H9 (cell line): ENCODE results near the gene GATA6. TPM values are rescaled to one million over a fixed set of nuclear protein-coding genes. Genes with fewer than 3 reads are reported as not detected.

ENCODE experiments used
- DNase-seq: peaks from one replicate; pipeline ENCODE4 v3.0.0-alpha.2; 2017
- H2AFZ ChIP-seq: one replicate; pipeline ENCODE4 v1.6.1; 2013; ENCODE audit warnings: mild to moderate bottlenecking, low read length, control low read depth, moderate library complexity
- H2AK5ac ChIP-seq: 2 replicates; pipeline ENCODE4 v1.6.1; 2013; ENCODE audit warnings: low read length, control low read depth, mixed read lengths; ENCODE audit not compliant: insufficient read length
- H2BK120ac ChIP-seq: one replicate; pipeline ENCODE4 v1.6.1; 2013; ENCODE audit warnings: low read depth, mild to moderate bottlenecking, low read length, control low read depth, inconsistent platforms; ENCODE audit not compliant: poor library complexity, severe bottlenecking
- H2BK12ac ChIP-seq: 2 replicates; pipeline ENCODE4 v1.6.1; 2013; ENCODE audit warnings: low read length, control low read depth, mixed read lengths, low read depth; ENCODE audit not compliant: insufficient read length
- H2BK15ac ChIP-seq: 2 replicates; pipeline ENCODE4 v1.6.1; 2013; ENCODE audit warnings: low read depth, low read length, control low read depth
- H2BK20ac ChIP-seq: one replicate; pipeline ENCODE4 v1.6.1; 2013; ENCODE audit warnings: low read depth, mild to moderate bottlenecking, low read length, control low read depth, inconsistent platforms; ENCODE audit not compliant: poor library complexity, severe bottlenecking
- H2BK5ac ChIP-seq: 2 replicates; pipeline ENCODE4 v1.6.1; 2013; ENCODE audit warnings: low read length, control low read depth, mixed read lengths; ENCODE audit not compliant: insufficient read length
- H3K14ac ChIP-seq: 2 replicates; pipeline ENCODE4 v1.6.1; 2013; ENCODE audit warnings: low read length, control low read depth; ENCODE audit not compliant: insufficient read depth
- H3K18ac ChIP-seq: 2 replicates; pipeline ENCODE4 v1.6.1; 2013; ENCODE audit warnings: low read depth, mild to moderate bottlenecking, mixed read lengths, low read length, control low read depth; ENCODE audit not compliant: insufficient read length
- H3K23ac ChIP-seq: 2 replicates; pipeline ENCODE4 v1.6.1; 2013; ENCODE audit warnings: low read length, control low read depth, mixed read lengths, low read depth; ENCODE audit not compliant: insufficient read length
- H3K23me2 ChIP-seq: 2 replicates; pipeline ENCODE4 v1.6.1; 2013; ENCODE audit warnings: low read depth, mild to moderate bottlenecking, mixed read lengths, low read length, control low read depth; ENCODE audit not compliant: insufficient read length, poor library complexity, severe bottlenecking
- H3K27ac ChIP-seq: 2 replicates; pipeline ENCODE4 v1.5.1; 2013; ENCODE audit warnings: low read length, control low read depth, mixed read lengths, low read depth; ENCODE audit not compliant: insufficient read length
- H3K27me3 ChIP-seq: 2 replicates; pipeline ENCODE4 v1.6.1; 2013; ENCODE audit warnings: low read length, control low read depth, inconsistent platforms; ENCODE audit not compliant: insufficient read depth
- H3K4ac ChIP-seq: 2 replicates; pipeline ENCODE4 v1.6.1; 2013; ENCODE audit warnings: low read depth, mild to moderate bottlenecking, control low read depth, inconsistent platforms, low read length, moderate library complexity
- H3K4me1 ChIP-seq: 2 replicates; pipeline ENCODE4 v1.6.1; 2013; ENCODE audit warnings: low read length, control low read depth, inconsistent platforms; ENCODE audit not compliant: insufficient read depth
- H3K4me2 ChIP-seq: 2 replicates; pipeline ENCODE4 v1.6.1; 2013; ENCODE audit warnings: low read length, control low read depth, mixed read lengths; ENCODE audit not compliant: insufficient read length, insufficient read depth
- H3K56ac ChIP-seq: 2 replicates; pipeline ENCODE4 v1.6.1; 2013; ENCODE audit warnings: low read depth, mild to moderate bottlenecking, mixed read lengths, low read length, control low read depth; ENCODE audit not compliant: insufficient read length
- H3K79me1 ChIP-seq: 2 replicates; pipeline ENCODE4 v1.6.1; 2013; ENCODE audit warnings: low read depth, mild to moderate bottlenecking, moderate library complexity, low read length, control low read depth, inconsistent platforms; ENCODE audit not compliant: insufficient read depth, poor library complexity, severe bottlenecking
- H3K79me2 ChIP-seq: 2 replicates; pipeline ENCODE4 v1.6.1; 2013; ENCODE audit warnings: low read length, control low read depth, inconsistent platforms; ENCODE audit not compliant: insufficient read depth
- H3K9ac ChIP-seq: 2 replicates; pipeline ENCODE4 v1.6.1; 2013; ENCODE audit warnings: low read length, control low read depth, mixed read lengths; ENCODE audit not compliant: insufficient read length; ENCODE audit errors: extremely low read depth
- H3K9me3 ChIP-seq: one replicate; pipeline ENCODE4 v1.6.1; 2013; ENCODE audit warnings: low read depth, low read length, inconsistent platforms; ENCODE audit not compliant: control insufficient read depth
- H3T11ph ChIP-seq: one replicate; pipeline ENCODE4 v1.6.1; 2013; ENCODE audit warnings: mild to moderate bottlenecking, low read length, control low read depth, inconsistent platforms
- H4K20me1 ChIP-seq: one replicate; pipeline ENCODE4 v1.6.1; 2013; ENCODE audit not compliant: control insufficient read depth, insufficient read length, insufficient read depth
- H4K5ac ChIP-seq: 2 replicates; pipeline ENCODE4 v1.6.1; 2013; ENCODE audit warnings: low read depth, mild to moderate bottlenecking, mixed read lengths, low read length, control low read depth; ENCODE audit not compliant: insufficient read length
- H4K8ac ChIP-seq: replicated peaks from 2 replicates; pipeline ENCODE4 v1.6.1; 2013; ENCODE audit warnings: low read length, control low read depth, mixed read lengths, low read depth; ENCODE audit not compliant: insufficient read length
- H4K91ac ChIP-seq: 2 replicates; pipeline ENCODE4 v1.6.1; 2013; ENCODE audit warnings: low read depth, mild to moderate bottlenecking, moderate library complexity, mixed read lengths, low read length, control low read depth; ENCODE audit not compliant: insufficient read length
- H3K27ac Mint-ChIP-seq, 3 experiments: 2 replicates in 2 of 3; 3 replicates in 1 of 3; pipeline ENCODE4 v1.8.0; 2020 to 2021; ENCODE audit warnings: mixed read lengths in 3 of 3, mild to moderate bottlenecking in 1 of 3, moderate library complexity in 1 of 3
- H3K27me3 Mint-ChIP-seq: 2 replicates; pipeline ENCODE4 v1.8.0; 2021; ENCODE audit warnings: low read depth, mild to moderate bottlenecking, moderate library complexity, mixed read lengths
- H3K36me3 Mint-ChIP-seq, 3 experiments: 2 replicates in 2 of 3; 3 replicates in 1 of 3; pipeline ENCODE4 v1.8.0; 2020 to 2021; ENCODE audit warnings: low read depth in 3 of 3, mixed read lengths in 3 of 3; ENCODE audit not compliant: insufficient read depth in 1 of 3
- H3K4me1 Mint-ChIP-seq, 2 experiments: 2 replicates each; pipeline ENCODE4 v1.8.0; 2020; ENCODE audit warnings: mixed read lengths in 2 of 2
- H3K4me3 Mint-ChIP-seq, 2 experiments: 2 replicates in 1 of 2; 3 replicates in 1 of 2; pipeline ENCODE4 v1.8.0; 2020 to 2021; ENCODE audit warnings: mild to moderate bottlenecking in 2 of 2, mixed read lengths in 2 of 2, moderate library complexity in 1 of 2
- H3K9me3 Mint-ChIP-seq, 2 experiments: 2 replicates in 1 of 2; 3 replicates in 1 of 2; pipeline ENCODE4 v1.8.0; 2020; ENCODE audit warnings: mild to moderate bottlenecking in 2 of 2, mixed read lengths in 2 of 2, moderate library complexity in 1 of 2
- WGBS: extraction: QIAGEN DNeasy Blood & Tissue Kit; methylation state at CpG from one replicate; pipeline ENCODE4 v1.1.7; 2013; ENCODE audit warnings: missing lambda C conversion rate, low lambda C conversion rate, mixed read lengths; ENCODE audit not compliant: insufficient read length; ENCODE audit errors: extremely low coverage; 5-methylcytosine and 5-hydroxymethylcytosine counted together
- total RNA-seq: library from RNA; stranded (reverse); gene quantifications from 2 replicates; pipeline ENCODE4 v1.2.1, GENCODE V29; 2021
- TF ChIP-seq, protein P1 (sequence below): fragments of 200-600 bp; sonication (generic); conservative IDR thresholded peaks from 3 replicates; pipeline ENCODE4 v1.8.0; 2021; ENCODE audit warnings: antibody characterized with exemption, mild to moderate bottlenecking

GATA6 gene
- total RNA-seq, 1 experiment from 2014 or later: not detected

DNA sequence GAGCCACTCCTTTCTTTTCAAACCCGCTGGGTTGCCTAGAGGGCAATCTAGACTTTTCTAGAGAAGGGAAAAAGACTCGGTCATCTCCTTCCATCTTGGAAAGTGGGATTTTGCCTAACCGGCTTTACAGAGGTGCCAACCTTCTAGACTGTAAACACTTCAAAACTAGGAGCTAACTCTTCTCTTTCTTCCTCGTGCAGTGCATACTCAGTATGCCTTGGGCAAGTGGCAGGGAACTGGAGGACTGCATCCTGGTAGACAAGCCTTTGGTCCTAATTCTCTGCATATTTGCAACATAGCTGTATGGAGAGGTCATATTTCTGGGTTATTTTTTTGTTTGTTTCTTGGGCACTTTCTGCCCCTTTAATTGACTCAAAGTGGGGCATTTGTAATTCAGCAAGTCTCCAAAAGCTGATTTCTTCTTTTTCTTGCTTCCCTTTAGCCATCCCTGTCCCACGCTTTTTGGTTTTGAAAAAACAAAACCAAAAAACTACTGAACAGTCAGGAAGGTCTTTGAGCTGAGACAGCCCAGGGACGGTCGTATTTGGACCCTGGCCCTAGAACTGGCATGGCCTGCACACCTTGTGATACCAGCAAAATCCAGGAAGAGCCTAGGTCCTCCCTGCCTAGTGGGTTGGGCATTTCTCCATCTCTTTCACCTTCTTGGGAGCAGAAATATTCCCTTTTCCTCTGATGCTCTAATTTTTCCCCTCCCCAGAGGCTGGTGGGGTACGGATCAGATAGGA is 5.8 kb upstream of the GATA6 start:
- H3K4me3 Mint-ChIP-seq: no peak overlapping the region
- no CpG with 5 or more reads among the region's 8 CpGs for WGBS
- H3K27ac Mint-ChIP-seq: no peak overlapping the region
- TF ChIP-seq, protein P1, sequence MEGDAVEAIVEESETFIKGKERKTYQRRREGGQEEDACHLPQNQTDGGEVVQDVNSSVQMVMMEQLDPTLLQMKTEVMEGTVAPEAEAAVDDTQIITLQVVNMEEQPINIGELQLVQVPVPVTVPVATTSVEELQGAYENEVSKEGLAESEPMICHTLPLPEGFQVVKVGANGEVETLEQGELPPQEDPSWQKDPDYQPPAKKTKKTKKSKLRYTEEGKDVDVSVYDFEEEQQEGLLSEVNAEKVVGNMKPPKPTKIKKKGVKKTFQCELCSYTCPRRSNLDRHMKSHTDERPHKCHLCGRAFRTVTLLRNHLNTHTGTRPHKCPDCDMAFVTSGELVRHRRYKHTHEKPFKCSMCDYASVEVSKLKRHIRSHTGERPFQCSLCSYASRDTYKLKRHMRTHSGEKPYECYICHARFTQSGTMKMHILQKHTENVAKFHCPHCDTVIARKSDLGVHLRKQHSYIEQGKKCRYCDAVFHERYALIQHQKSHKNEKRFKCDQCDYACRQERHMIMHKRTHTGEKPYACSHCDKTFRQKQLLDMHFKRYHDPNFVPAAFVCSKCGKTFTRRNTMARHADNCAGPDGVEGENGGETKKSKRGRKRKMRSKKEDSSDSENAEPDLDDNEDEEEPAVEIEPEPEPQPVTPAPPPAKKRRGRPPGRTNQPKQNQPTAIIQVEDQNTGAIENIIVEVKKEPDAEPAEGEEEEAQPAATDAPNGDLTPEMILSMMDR: no peak
- no peaks in the 10 kb centered on the region for H3K79me2 ChIP-seq
- no peak overlapping the region for H2AFZ ChIP-seq
- H3K9me3 ChIP-seq: no peaks in the 10 kb centered on the region
- no peak for DNase-seq
- H3K27ac ChIP-seq: no peak overlapping the region
- H3K23ac ChIP-seq: no peak overlapping the region
- H2BK5ac ChIP-seq: no peak overlapping the region
- no peaks in the 10 kb centered on the region for H4K20me1 ChIP-seq
- H3K4me1 Mint-ChIP-seq: peaks cover 21 to 30% of the 10 kb centered on the region in 2 experiments
- no peaks in the 10 kb centered on the region for H3K36me3 Mint-ChIP-seq
- 0 out of 2 replicates have a peak, but pooled peaks cover 2% of the 10 kb centered on the region for H3K4me1 ChIP-seq
- no peak overlapping the region for H4K91ac ChIP-seq
- H3K27me3 Mint-ChIP-seq: peaks cover 96% of the 10 kb centered on the region
- no peak overlapping the region for H4K5ac ChIP-seq
- H2BK15ac ChIP-seq: no peak overlapping the region
- H2BK120ac ChIP-seq: no peak overlapping the region
- H3K79me1 ChIP-seq: no peaks in the 10 kb centered on the region
- H4K8ac ChIP-seq: no peak overlapping the region
- H3K4me2 ChIP-seq: no peak overlapping the region
- no peak overlapping the region for H2BK12ac ChIP-seq
- no peak overlapping the region for H2BK20ac ChIP-seq
- H3K27me3 ChIP-seq: peaks cover 65% of the 10 kb centered on the region
- no peak overlapping the region for H3K9ac ChIP-seq
- no peak overlapping the region for H3K56ac ChIP-seq
- H3K23me2 ChIP-seq: peaks cover 16% of the 10 kb centered on the region
- H3T11ph ChIP-seq: no peak overlapping the region
- H3K14ac ChIP-seq: no peak overlapping the region
- H2AK5ac ChIP-seq: no peak overlapping the region
- no peaks in the 10 kb centered on the region; a peak in 2 of 5 replicates for H3K9me3 Mint-ChIP-seq
- H3K4ac ChIP-seq: no peak overlapping the region
- H3K18ac ChIP-seq: no peak overlapping the region
